Stimulated activated CD8-positive, alpha-beta memory T cell treated with anti-CD3 and anti-CD28 coated beads, Interleukin-4, amount 100 ng/mL, for 1 hour (primary cell): ENCODE results near the gene LHCGR.
"Not testable (repeated sequence)": the region's sequence is repeated elsewhere in the genome, so short reads cannot be mapped to it uniquely, and the experiment has no call there.

Experiments
- DNase-seq, 2 donors: peaks; one replicate each; pipeline ENCODE4 v3.0.0-alpha.2; 2020; ENCODE audit warnings: low read depth in 2 of 2, low spot score in 1 of 2

Gene LHCGR

GRCh38 chr2:48711343-48711742 lies 44.2 kb downstream of the LHCGR start:
- no peak for DNase-seq

GRCh38 chr2:48709096-48710034 lies 46.2 kb downstream of the LHCGR start:
- DNase-seq = no peak

- no peak for DNase-seq
These were observed 48.1 kb downstream of the LHCGR start for GRCh38 chr2:48707466-48707865.

GRCh38 chr2:48703621-48704020 lies 51.9 kb downstream of the LHCGR start:
- DNase-seq = not testable (repeated sequence)

GRCh38 chr2:48699348-48699930 lies 56.1 kb downstream of the LHCGR start:
- DNase-seq = no peak

- DNase-seq = no peak
These were observed 58.6 kb downstream of the LHCGR start for GRCh38 chr2:48696881-48697280.

- DNase-seq = no peak
These were observed 59.5 kb downstream of the LHCGR start for GRCh38 chr2:48695991-48696390.

- no peak for DNase-seq
These were observed 61.4 kb downstream of the LHCGR start for GRCh38 chr2:48694149-48694548.

GRCh38 chr2:48693645-48694044 lies 61.9 kb downstream of the LHCGR start:
- DNase-seq = no peak

GRCh38 chr2:48693066-48693465 lies 62.5 kb downstream of the LHCGR start:
- no peak for DNase-seq

GRCh38 chr2:48691935-48692691 lies 63.4 kb downstream of the LHCGR start:
- DNase-seq = no peak

- no peak for DNase-seq
These were observed 70.4 kb downstream of the LHCGR start for GRCh38 chr2:48685126-48685525.

GRCh38 chr2:48677450-48677849 lies 78.1 kb downstream of the LHCGR start:
- no peak for DNase-seq

GRCh38 chr2:48674933-48675332 lies 80.6 kb downstream of the LHCGR start:
- DNase-seq = no peak

- DNase-seq = no peak
These were observed 81.9 kb downstream of the LHCGR start for GRCh38 chr2:48673581-48673980.

GRCh38 chr2:48668992-48669391 lies 86.5 kb downstream of the LHCGR start:
- DNase-seq = no peak

- DNase-seq = no peak
These were observed 104.2 kb downstream of the LHCGR start for GRCh38 chr2:48651158-48651790.

GRCh38 chr2:48638261-48638660 lies 117.3 kb downstream of the LHCGR start:
- DNase-seq = no peak
